ENCODE measurements around the gene LSAMP.
"Not testable (repeated sequence)": the region's sequence is repeated elsewhere in the genome, so short reads cannot be mapped to it uniquely, and the experiment has no call there.

LSAMP gene

GRCh38 chr3:115852278-115852677, 593.0 kb downstream of the LSAMP start:
- TF ChIP-seq, protein P1, sequence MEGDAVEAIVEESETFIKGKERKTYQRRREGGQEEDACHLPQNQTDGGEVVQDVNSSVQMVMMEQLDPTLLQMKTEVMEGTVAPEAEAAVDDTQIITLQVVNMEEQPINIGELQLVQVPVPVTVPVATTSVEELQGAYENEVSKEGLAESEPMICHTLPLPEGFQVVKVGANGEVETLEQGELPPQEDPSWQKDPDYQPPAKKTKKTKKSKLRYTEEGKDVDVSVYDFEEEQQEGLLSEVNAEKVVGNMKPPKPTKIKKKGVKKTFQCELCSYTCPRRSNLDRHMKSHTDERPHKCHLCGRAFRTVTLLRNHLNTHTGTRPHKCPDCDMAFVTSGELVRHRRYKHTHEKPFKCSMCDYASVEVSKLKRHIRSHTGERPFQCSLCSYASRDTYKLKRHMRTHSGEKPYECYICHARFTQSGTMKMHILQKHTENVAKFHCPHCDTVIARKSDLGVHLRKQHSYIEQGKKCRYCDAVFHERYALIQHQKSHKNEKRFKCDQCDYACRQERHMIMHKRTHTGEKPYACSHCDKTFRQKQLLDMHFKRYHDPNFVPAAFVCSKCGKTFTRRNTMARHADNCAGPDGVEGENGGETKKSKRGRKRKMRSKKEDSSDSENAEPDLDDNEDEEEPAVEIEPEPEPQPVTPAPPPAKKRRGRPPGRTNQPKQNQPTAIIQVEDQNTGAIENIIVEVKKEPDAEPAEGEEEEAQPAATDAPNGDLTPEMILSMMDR (IDR thresholded peaks at IDR 0.05; ENCODE audit: control insufficient read depth, insufficient read depth, low read depth, low read length, missing control alignments), result no peak
- no peak for DNase-seq (ENCODE audit: low read depth)
- H3K4me3 ChIP-seq (ENCODE audit: control insufficient read depth, low read depth, low read length), result no peak overlapping the region

DNA sequence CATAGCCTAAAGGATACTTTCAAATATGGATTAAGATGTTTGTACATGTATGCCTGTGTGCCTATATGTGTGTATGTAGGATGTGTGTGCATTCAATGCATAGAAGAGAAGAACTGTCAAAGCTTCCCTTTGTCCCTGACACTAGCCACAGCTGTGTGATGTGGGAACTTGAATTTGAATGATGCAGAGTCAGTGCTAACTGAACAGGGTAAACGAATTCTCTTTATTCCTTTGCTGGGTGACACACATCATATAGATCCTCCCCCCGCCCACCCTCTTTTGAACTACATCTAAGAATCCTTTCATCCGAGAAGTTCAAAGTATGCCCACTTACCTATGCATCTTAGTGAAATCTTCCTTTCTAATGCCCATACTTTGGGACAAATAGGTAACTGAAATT, 593.7 kb downstream of the LSAMP start:
- TF ChIP-seq, protein P1 (IDR thresholded peaks at IDR 0.05; ENCODE audit: control insufficient read depth, insufficient read depth, low read depth, low read length, missing control alignments), result no peak

GRCh38 chr3:115848641-115849040, 596.6 kb downstream of the LSAMP start:
- H3K4me3 ChIP-seq (ENCODE audit: control insufficient read depth, low read depth, low read length), result no peak overlapping the region
- TF ChIP-seq, protein P1 (IDR thresholded peaks at IDR 0.05; ENCODE audit: control insufficient read depth, insufficient read depth, low read depth, low read length, missing control alignments), result no peak
- no peak for DNase-seq (ENCODE audit: low read depth)

More for the DNA sequence above, 593.7 kb downstream of the LSAMP start:
- DNase-seq (ENCODE audit: low read depth), result no peak
- no peak overlapping the region for H3K4me3 ChIP-seq (ENCODE audit: control insufficient read depth, low read depth, low read length)

DNA sequence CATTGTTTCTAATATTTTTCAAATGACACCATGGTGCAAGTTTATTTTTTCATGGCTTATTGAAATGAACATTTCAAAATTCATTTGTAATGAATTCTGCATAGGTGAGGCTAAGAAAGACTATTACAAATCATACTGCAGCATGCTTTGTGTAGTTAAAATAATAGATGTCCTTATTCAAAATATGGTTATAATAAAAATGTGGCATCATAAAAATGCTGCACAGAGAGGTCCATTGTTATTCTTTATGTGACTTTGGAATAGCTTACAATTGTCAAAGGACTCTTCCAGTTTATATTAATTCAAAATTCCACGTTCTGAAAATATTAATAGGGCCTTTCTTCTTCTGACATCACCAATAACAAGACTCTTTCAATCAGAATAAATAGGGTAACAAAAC, 599.3 kb downstream of the LSAMP start:
- DNase-seq (ENCODE audit: low read depth), result no peak
- TF ChIP-seq, protein P1 (IDR thresholded peaks at IDR 0.05; ENCODE audit: control insufficient read depth, insufficient read depth, low read depth, low read length, missing control alignments), result no peak
- H3K4me3 ChIP-seq (ENCODE audit: control insufficient read depth, low read depth, low read length), result no peak overlapping the region

DNA sequence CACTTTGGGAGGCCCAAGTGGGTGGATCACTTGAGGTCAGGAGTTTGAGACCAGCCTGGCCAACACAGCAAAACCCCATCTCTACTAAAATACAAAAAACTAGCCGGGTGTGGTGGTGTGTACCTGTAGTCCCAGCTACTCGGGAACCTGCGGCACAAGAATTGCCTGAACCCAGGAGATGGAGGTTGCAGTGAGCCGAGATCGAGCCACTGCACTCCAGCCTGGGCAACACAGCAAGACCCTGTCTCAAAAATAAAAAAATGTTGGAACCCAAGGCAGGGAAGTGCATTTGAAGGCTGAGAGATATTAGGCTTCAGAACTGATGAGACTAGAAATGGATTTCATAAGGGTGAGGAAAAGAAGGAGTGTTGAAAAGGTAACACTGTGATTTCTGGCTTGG, 600.6 kb downstream of the LSAMP start:
- not testable (repeated sequence) for H3K4me3 ChIP-seq (ENCODE audit: control insufficient read depth, low read depth, low read length)

GRCh38 chr3:115843206-115843605, 602.1 kb downstream of the LSAMP start:
- no peak overlapping the region for H3K4me3 ChIP-seq (ENCODE audit: control insufficient read depth, low read depth, low read length)
- TF ChIP-seq, protein P1 (IDR thresholded peaks at IDR 0.05; ENCODE audit: control insufficient read depth, insufficient read depth, low read depth, low read length, missing control alignments), result no peak
- DNase-seq (ENCODE audit: low read depth), result no peak

More for the DNA sequence above, 600.6 kb downstream of the LSAMP start:
- not testable (repeated sequence) for DNase-seq (ENCODE audit: low read depth)

GRCh38 chr3:115839246-115839645, 606.0 kb downstream of the LSAMP start:
- TF ChIP-seq, protein P1 (IDR thresholded peaks at IDR 0.05; ENCODE audit: control insufficient read depth, insufficient read depth, low read depth, low read length, missing control alignments), result no peak
- H3K4me3 ChIP-seq (ENCODE audit: control insufficient read depth, low read depth, low read length), result no peak overlapping the region
- no peak for DNase-seq (ENCODE audit: low read depth)
